Stimulated activated CD8-positive, alpha-beta memory T cell treated with anti-CD3 and anti-CD28 coated beads, Interleukin-4, amount 100 ng/mL, for 1 hour (primary cell): ENCODE measurements around the gene GDF15.

Experiments used
- DNase-seq, 2 donors: peaks; one replicate each; pipeline ENCODE4 v3.0.0-alpha.2; 2020; ENCODE audit warnings: low read depth in 2 of 2, low spot score in 1 of 2

The GDF15 gene

GRCh38 chr19:18418483-18419194, 32.7 kb downstream of the GDF15 start:
- no peak for DNase-seq

GRCh38 chr19:18419195-18419698, 33.3 kb downstream of the GDF15 start, which contains the start of gene SSBP4:
Gene SSBP4 (plus strand): TSS chr19:18419398. CDS start chr19:18419649, 251 bp downstream.
- no peak for DNase-seq

- no peak for DNase-seq
These were observed 33.9 kb downstream of the GDF15 start for GRCh38 chr19:18419699-18420460.

GRCh38 chr19:18420930-18421329, 35.0 kb downstream of the GDF15 start:
- no peak for DNase-seq

- no peak for DNase-seq
These were observed 35.5 kb downstream of the GDF15 start for GRCh38 chr19:18421371-18421959.

DNA sequence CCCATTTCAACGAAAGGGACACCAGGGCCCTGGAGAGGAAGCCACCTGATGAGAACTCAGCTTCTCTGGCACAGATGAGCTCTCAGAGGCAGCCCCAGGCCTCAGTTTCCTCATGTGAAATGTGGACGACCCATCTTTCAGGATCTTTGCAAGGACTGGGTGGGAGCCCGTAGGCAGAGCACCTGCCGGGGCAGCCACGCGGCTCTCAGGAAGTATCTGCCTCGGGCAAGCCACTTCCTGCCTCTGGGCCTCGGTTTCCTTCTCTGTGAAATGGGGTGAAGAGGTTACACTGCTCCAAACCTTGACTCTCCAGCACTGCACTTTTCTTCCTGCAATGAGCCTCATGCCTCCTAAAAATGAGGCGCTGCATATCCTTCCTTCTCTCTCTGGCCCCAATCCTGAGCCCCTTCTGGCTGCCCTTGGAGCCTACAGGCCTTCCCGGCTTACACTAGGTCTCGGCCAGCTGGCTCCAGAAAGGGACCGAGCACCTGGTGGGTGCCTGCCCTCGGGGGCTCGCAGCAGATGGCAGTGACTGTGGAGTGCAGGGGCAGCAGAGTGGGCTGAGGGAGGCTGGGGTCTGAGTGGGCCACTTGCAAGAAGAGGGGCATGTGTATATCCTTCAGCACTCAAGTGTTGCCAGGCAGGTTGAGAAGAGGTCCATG, 36.7 kb downstream of the GDF15 start:
- no peak for DNase-seq

DNA sequence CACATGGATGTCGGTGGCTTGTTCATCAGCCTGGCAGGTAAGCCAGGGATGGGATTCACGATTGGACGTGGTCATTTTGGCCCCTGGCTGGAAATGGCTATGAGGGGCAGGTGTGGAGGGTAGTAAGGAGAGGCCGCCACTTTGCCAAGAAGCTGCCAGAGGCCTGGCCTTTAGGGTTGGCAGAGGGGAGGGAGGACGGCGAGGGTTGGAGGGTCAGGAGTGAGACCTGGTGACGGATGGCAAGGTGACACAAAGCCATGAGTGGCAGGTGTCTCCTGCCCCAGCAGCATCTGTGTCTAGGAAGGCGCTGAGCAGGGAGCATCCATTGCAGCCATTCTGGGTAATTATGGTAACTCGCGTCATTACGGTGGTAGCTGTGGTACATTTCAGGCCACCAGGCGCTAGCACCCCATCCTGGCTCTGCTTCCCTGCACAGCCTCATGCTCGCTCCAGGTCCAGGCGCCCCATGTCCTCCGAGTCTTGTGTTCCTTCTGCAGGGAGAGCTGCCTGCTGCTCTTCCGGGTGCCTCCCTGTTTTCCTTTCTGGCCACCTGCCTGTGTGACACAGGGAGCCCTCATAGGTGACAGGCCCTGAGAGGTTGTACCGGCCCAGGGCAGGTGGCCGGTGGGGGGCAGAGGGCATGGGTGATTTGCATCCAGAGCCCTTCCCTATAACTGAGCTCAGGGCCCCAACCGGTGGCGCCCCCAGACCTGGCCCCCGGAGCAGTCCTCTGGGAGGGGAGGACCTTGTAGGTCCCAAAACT, 37.5 kb downstream of the GDF15 start:
- DNase-seq: no peak

GRCh38 chr19:18424122-18424889, 38.3 kb downstream of the GDF15 start:
- no peak for DNase-seq

DNA sequence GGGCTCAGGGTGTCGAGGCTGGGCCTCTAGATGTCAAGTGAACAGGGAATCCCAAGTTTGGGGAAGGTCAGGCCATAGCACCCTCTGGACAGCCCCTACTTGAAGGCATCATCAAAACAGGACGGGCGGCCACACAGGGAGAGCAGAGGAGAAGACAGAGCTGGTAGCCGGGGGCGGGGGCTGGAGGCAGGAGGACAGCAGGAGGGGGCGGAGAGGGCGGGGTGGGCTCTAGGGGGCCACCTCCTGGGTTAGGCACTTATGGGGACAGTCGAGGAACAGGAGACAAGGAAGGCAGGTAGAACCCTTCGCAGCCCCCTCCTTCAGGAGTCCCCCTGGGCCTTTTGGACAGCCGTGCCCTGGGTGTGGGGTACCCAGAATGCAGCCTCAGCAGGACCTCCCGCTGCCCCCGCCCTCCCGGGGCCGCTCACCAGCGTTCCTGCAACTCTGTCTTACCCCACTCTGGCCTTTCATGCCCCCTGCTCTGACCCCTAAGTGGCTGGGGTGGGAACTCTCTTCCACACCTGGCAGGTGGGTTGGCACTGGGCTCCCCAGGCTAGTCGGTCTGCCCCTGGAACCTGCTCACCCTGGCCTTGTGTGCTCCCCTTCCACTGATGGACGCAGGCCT, 39.0 kb downstream of the GDF15 start:
- DNase-seq: no peak

DNA sequence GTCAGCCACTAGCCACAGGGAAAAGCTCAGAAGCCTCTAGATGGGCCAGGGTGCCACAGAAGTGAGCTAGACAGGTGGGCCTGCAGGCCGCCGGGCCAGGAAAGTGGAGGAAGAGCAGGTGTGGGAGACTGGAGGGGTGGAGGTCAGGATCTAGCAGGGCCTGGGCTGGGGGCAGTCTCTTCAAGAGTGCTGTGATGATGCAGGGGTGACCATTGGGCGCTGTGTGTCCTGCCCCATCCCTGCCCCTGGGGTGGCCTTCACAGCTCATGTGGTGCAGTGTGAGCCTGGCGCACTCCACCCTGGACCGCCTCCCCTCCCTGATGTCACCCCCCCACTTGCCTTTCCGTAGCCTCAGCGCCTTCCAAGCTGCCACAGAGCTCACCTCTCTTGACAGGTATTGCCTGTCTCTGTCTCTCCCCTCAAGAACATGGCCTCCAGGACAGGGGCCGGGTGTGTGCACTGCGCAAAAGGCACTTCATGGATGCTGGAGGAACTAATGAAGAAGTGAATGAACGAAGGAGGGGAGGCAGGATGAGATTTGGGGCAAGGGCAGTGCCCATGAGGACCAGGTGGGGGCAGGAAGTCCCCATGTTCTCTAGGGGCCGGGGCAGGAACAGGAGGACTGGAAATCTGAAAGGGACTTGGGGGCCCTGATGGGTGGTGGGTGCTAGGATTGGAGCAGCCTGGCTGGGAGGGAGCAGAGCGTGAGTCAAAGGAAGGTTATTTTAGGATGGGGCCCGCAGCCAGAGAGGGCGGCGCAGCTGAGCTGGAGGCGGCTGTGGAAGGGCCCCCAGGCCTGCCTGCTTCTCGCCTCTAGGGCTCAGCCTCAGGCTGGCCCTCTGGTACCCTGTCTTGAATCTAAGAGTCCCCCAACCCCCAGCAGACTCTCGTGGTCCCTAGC, 39.8 kb downstream of the GDF15 start:
- no peak for DNase-seq

DNA sequence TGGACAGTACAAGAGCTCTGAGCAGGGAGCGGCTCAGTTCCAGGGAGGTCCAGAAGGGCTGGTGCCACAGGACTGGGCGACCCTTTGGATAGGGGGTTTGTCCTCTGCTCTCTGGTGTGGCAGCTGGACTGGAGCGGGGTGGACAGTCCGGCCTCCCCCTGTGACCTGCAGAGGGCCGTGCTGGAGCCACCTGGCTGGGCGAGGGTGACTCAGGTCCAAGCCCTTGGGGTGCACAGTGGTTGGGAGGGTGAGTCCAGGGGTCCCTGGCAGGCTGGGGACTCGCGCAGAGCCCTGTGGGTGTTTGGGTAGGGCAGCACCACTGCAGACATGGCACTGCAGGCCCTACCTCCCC, 40.4 kb downstream of the GDF15 start:
- DNase-seq: no peak

GRCh38 chr19:18427080-18427742, 41.3 kb downstream of the GDF15 start:
- no peak for DNase-seq

DNA sequence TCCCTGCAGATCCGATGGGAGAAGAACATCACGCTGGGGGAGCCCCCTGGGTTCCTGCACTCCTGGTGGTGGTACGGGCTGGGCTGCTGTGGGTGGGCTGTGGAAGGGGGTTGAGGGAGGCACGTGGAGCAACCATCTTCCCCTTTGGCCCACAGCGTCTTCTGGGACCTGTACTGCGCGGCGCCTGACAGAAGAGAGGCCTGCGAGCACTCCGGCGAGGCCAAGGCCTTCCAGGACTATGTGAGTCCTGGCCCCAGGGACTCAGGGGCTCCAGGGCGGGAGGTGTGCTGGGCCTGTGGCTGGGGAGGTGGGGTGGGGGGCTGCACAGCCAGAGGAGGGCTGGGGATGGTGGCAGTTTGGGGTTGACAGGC, 41.8 kb downstream of the GDF15 start:
- no peak for DNase-seq

DNA sequence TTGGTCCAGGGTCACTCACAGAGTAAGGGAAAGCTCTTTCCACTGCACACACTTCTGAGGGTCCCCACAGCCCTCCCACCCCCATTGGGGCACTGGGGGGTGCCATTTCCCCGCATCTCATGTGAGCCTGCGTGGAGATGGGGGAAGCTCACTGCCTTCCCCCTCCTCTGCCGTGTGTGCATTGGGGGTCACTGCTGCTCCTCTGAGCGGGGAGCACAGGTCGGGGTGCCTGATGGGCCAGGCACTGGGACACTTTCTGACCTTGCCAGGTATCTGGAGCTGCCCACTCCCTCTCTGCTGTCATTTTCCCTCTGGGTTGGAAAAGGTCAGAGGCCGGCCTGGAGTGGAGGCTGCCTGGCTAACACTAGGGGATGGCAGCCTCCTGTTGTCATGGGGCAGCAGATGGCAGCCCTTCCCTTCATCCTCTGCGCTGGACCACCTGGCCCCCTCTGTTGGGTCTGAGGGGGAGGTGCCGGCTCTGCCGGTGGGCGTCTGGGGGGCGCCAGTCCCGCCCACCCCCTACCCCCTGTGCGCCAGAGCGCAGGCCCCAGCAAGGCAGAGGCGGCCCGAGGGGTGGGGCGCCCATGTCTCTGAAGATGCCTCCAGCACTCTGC, 42.3 kb downstream of the GDF15 start:
- no peak for DNase-seq

DNA sequence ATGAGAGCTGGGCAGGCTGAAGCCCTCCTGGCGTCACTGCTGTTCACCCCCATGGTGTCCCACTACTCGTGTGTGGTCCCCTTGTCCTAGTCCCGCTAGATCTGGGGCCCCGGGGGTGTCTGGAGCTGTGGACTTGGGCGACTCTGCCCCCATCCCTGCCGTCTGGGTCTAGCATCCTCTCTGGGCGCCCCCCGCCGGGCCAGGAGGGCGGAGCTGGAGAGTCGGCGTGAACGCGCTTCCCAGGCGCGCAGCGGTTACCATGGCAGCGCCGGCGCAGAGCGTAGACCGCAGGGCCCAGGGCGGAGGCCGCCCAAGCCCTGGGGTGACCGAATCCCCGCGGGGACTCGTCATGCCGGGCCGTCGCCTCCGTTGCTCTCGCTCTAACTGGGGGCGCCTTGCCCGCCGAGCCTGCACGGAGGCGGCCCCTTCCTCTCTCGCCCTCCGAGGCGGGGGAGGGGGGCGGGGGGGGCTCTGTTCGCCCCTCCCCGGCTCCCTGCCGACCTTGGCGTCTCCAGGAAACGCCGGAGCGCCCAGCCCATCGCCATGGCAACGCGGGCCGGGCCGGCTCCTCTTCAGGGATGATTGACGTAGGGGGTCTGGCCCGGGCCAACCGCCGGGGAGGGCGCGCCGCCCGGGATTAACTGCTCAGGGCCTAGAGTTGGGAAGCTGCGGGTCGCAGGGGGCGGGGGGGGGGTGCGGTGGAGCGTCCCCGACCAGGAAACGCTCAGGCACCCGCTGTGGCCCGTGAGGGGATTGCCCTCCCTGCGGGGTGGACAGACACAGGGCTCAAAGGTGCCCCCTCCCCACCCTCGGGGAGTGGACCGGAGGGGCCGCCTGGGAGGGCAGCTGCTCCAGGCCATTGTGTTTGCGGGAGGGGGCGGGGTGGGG, 43.1 kb downstream of the GDF15 start:
- DNase-seq: peak; percentile 61 to 73

- DNase-seq: no peak
These were observed 43.9 kb downstream of the GDF15 start for GRCh38 chr19:18429717-18430416.
